Natural killer cell (primary cell): Measurements from ENCODE around the gene PHLPP1. TPM values are rescaled to one million over a fixed set of nuclear protein-coding genes. Genes with fewer than 3 reads are reported as not detected.

Experiments
- ATAC-seq, 3 donors: fragments of 150-1000 bp in 2 of 3; fragments of 200-7000 bp in 1 of 3; cut with Tn5 transposase; 1 replicate in 1 of 3; 2 replicates in 2 of 3; pipeline ENCODE4 v1.10.0; 2021; ENCODE audit warnings: mild to moderate bottlenecking in 2 of 3, moderate library complexity in 2 of 3
- DNase-seq, 2 donors: peaks; one replicate each; pipeline versions ENCODE4 v3.0.0 to v3.0.0-alpha.2; 2013 to 2021; ENCODE audit warnings: mixed read lengths in 1 of 2
- H3K27ac ChIP-seq: one replicate; pipeline ENCODE4 v1.5.1; 2013; ENCODE audit warnings: mild to moderate bottlenecking, low read length
- H3K27me3 ChIP-seq: one replicate; pipeline ENCODE4 v1.6.1; 2013; ENCODE audit warnings: low read length; ENCODE audit not compliant: control insufficient read depth, insufficient read depth
- H3K36me3 ChIP-seq: one replicate; pipeline ENCODE4 v1.6.1; 2013; ENCODE audit warnings: low read length; ENCODE audit not compliant: control insufficient read depth, insufficient read depth
- H3K4me1 ChIP-seq: one replicate; pipeline ENCODE4 v1.6.1; 2013; ENCODE audit warnings: low read length; ENCODE audit not compliant: control insufficient read depth, insufficient read depth
- H3K4me3 ChIP-seq: one replicate; pipeline ENCODE4 v1.5.1; 2013; ENCODE audit warnings: low read length
- H3K9me3 ChIP-seq: one replicate; pipeline ENCODE4 v1.6.1; 2013; ENCODE audit warnings: low read length; ENCODE audit not compliant: control insufficient read depth, insufficient read depth
- H3K27ac Mint-ChIP-seq, 2 donors: one replicate each; pipeline ENCODE4 v1.8.0; 2022; ENCODE audit warnings: mild to moderate bottlenecking in 2 of 2, mixed read lengths in 2 of 2, moderate library complexity in 1 of 2
- H3K27me3 Mint-ChIP-seq, 2 donors: one replicate each; pipeline ENCODE4 v1.8.0; 2022; ENCODE audit warnings: low read depth in 2 of 2, mixed read lengths in 2 of 2
- H3K36me3 Mint-ChIP-seq: one replicate; pipeline ENCODE4 v1.8.0; 2022; ENCODE audit warnings: mixed read lengths
- H3K4me1 Mint-ChIP-seq, 2 donors: one replicate each; pipeline ENCODE4 v1.8.0; 2022; ENCODE audit warnings: mixed read lengths in 2 of 2
- H3K4me3 Mint-ChIP-seq: one replicate; pipeline ENCODE4 v1.8.0; 2022; ENCODE audit warnings: mild to moderate bottlenecking, moderate library complexity, mixed read lengths
- H3K9me3 Mint-ChIP-seq, 2 donors: one replicate each; pipeline ENCODE4 v1.8.0; 2022; ENCODE audit warnings: mixed read lengths in 2 of 2
- WGBS: methylation state at CpG from one replicate; pipeline ENCODE4 v1.1.7; 2013; ENCODE audit warnings: missing lambda C conversion rate; ENCODE audit not compliant: insufficient coverage; 5-methylcytosine and 5-hydroxymethylcytosine counted together
- intact Hi-C: fragments of 100-400 bp; cut with micrococcal nuclease; formaldehyde crosslinking; loops from one replicate; pipeline ENCODE4 v1.14.2; 2022
- total RNA-seq, 4 donors: library from RNA; stranded (reverse); fragments of 120-200 nt in 1 of 4; gene quantifications; one replicate each; pipeline versions ENCODE4 v1.2.3 to v1.2.4, GENCODE V29; 2013 to 2022
- TF ChIP-seq, protein P1 (sequence below): fragments of 200-600 bp; IDR thresholded peaks from one replicate; pipeline ENCODE4 v1.8.0; 2022; ENCODE audit warnings: antibody characterized with exemption

The PHLPP1 gene
- total RNA-seq, 3 donors from 2014 or later (not counting 1 experiment from before 2014, with no cell fraction given) = 12.1 to 14.8 (median 12.2) TPM

DNA sequence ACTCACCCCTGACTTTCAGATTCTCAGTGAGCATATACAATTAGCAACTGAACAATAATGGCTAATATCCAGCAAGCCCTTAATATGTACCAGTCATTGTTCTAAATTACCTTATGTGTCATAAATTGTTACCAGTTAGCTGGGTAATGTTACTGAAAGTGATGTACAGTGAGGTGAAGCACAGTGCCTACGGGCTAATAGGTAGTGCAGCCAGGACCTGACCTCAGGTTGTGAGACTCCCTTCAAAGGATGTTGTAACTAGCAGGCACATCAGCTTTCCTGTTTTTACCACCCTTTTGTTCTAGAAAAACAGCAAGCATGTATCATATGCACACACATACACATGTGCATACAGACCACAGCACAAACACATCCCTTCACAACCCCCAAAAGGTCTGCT lies 258.3 kb downstream of the PHLPP1 start:
- DNase-seq = no peak
- Histone ChIP-seq H3K4me3 (no peak overlapping the region), H3K9me3 (no peaks in the 10 kb centered on the region), H3K27me3 (no peaks in the 10 kb centered on the region), H3K27ac (no peak overlapping the region), H3K4me1 (no peaks in the 10 kb centered on the region), H3K36me3 (no peaks in the 10 kb centered on the region)
- TF ChIP-seq, protein P1, sequence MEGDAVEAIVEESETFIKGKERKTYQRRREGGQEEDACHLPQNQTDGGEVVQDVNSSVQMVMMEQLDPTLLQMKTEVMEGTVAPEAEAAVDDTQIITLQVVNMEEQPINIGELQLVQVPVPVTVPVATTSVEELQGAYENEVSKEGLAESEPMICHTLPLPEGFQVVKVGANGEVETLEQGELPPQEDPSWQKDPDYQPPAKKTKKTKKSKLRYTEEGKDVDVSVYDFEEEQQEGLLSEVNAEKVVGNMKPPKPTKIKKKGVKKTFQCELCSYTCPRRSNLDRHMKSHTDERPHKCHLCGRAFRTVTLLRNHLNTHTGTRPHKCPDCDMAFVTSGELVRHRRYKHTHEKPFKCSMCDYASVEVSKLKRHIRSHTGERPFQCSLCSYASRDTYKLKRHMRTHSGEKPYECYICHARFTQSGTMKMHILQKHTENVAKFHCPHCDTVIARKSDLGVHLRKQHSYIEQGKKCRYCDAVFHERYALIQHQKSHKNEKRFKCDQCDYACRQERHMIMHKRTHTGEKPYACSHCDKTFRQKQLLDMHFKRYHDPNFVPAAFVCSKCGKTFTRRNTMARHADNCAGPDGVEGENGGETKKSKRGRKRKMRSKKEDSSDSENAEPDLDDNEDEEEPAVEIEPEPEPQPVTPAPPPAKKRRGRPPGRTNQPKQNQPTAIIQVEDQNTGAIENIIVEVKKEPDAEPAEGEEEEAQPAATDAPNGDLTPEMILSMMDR = no peak
- Mint-ChIP-seq H3K9me3 (no peaks in the 10 kb centered on the region), H3K27me3 (no peaks in the 10 kb centered on the region), H3K36me3 (no peaks in the 10 kb centered on the region), H3K4me3 (no peak overlapping the region), H3K4me1 (no peaks in the 10 kb centered on the region), H3K27ac (no peak overlapping the region)
- no peak for ATAC-seq
- intact Hi-C loops = no loop called here
- 100% methylated on average over 1 of the region's 1 CpG for WGBS

GRCh38 chr18:62974388-62974787 lies 259.0 kb downstream of the PHLPP1 start:
- H3K4me1 Mint-ChIP-seq = no peaks in the 10 kb centered on the region
- no peaks in the 10 kb centered on the region for H3K27me3 ChIP-seq
- ATAC-seq (no peak), DNase-seq (no peak)
- H3K4me1 ChIP-seq = no peaks in the 10 kb centered on the region
- H3K27ac Mint-ChIP-seq = no peak overlapping the region
- H3K4me3 ChIP-seq = no peak overlapping the region
- no peaks in the 10 kb centered on the region for H3K36me3 ChIP-seq
- no peaks in the 10 kb centered on the region for H3K27me3 Mint-ChIP-seq
- intact Hi-C loops = no loop called here
- WGBS = 93% methylated on average over 2 of the region's 3 CpGs
- TF ChIP-seq, protein P1 = no peak
- H3K27ac ChIP-seq = no peak overlapping the region
- H3K9me3 Mint-ChIP-seq = no peaks in the 10 kb centered on the region
- H3K4me3 Mint-ChIP-seq = no peak overlapping the region
- no peaks in the 10 kb centered on the region for H3K9me3 ChIP-seq
- no peaks in the 10 kb centered on the region for H3K36me3 Mint-ChIP-seq

- H3K27ac Mint-ChIP-seq = no peak overlapping the region
- Histone ChIP-seq H3K36me3 (no peaks in the 10 kb centered on the region), H3K27ac (no peak overlapping the region), H3K4me1 (no peaks in the 10 kb centered on the region), H3K4me3 (no peak overlapping the region), H3K9me3 (no peaks in the 10 kb centered on the region), H3K27me3 (no peaks in the 10 kb centered on the region)
- no peaks in the 10 kb centered on the region for H3K36me3 Mint-ChIP-seq
- TF ChIP-seq, protein P1 = no peak
- no peaks in the 10 kb centered on the region for H3K27me3 Mint-ChIP-seq
- H3K9me3 Mint-ChIP-seq = no peaks in the 10 kb centered on the region
- no peak for DNase-seq
- H3K4me1 Mint-ChIP-seq = no peaks in the 10 kb centered on the region
- no peak overlapping the region for H3K4me3 Mint-ChIP-seq
- WGBS = 94% methylated on average over 7 of the region's 7 CpGs
- no peak for ATAC-seq
- intact Hi-C loops = no loop called here
Observed at GRCh38 chr18:62974928-62975675, 259.8 kb downstream of the PHLPP1 start.

- Mint-ChIP-seq H3K36me3 (no peaks in the 10 kb centered on the region), H3K4me1 (no peaks in the 10 kb centered on the region), H3K9me3 (no peaks in the 10 kb centered on the region), H3K4me3 (no peak overlapping the region), H3K27me3 (no peaks in the 10 kb centered on the region), H3K27ac (no peak overlapping the region)
- no peaks in the 10 kb centered on the region for H3K9me3 ChIP-seq
- 95% methylated on average over 2 of the region's 2 CpGs for WGBS
- no peaks in the 10 kb centered on the region for H3K27me3 ChIP-seq
- ATAC-seq = no peak
- H3K36me3 ChIP-seq = no peaks in the 10 kb centered on the region
- H3K4me3 ChIP-seq = no peak overlapping the region
- H3K27ac ChIP-seq = no peak overlapping the region
- H3K4me1 ChIP-seq = no peaks in the 10 kb centered on the region
- DNase-seq = no peak
- TF ChIP-seq, protein P1 = no peak
- intact Hi-C loops = no loop called here
Observed at GRCh38 chr18:62975785-62976184, 260.4 kb downstream of the PHLPP1 start.
